Fibroblast of lung (primary cell): ENCODE measurements around the gene COL18A1. TPM values are rescaled to one million over a fixed set of nuclear protein-coding genes. Genes with fewer than 3 reads are reported as not detected.
A peak's percentile ranks its signal among the peaks of the same experiment; 100 is the strongest.

ENCODE experiments used
- DNase-seq, 2 donors: peaks; one replicate each; pipeline versions ENCODE4 v3.0.0 to v3.0.0-alpha.2; 2010; ENCODE audit warnings: low read depth in 2 of 2
- H2AFZ ChIP-seq: 2 replicates; pipeline ENCODE4 v1.5.1; 2012; ENCODE audit warnings: low read length, control low read depth, inconsistent platforms
- H3K27ac ChIP-seq: 2 replicates; pipeline ENCODE4 v1.5.1; 2011; ENCODE audit warnings: low read length, control low read depth; ENCODE audit not compliant: insufficient read depth
- H3K27me3 ChIP-seq: 2 replicates; pipeline ENCODE4 v1.5.1; 2011; ENCODE audit warnings: mild to moderate bottlenecking, low read length; ENCODE audit not compliant: control insufficient read depth, insufficient read depth
- H3K36me3 ChIP-seq: 2 replicates; pipeline ENCODE4 v1.5.1; 2011; ENCODE audit warnings: low read length; ENCODE audit not compliant: control insufficient read depth, insufficient read depth
- H3K4me1 ChIP-seq: 2 replicates; pipeline ENCODE4 v1.5.1; 2011; ENCODE audit warnings: low read length; ENCODE audit not compliant: control insufficient read depth, insufficient read depth; ENCODE audit errors: extremely low read depth
- H3K4me2 ChIP-seq: 2 replicates; pipeline ENCODE4 v1.5.1; 2011; ENCODE audit warnings: low read length, control low read depth; ENCODE audit not compliant: insufficient read depth; ENCODE audit errors: extremely low read depth
- H3K4me3 ChIP-seq, 4 experiments: fragments of 200-600 bp in 1 of 4; sonication (generic) in 1 of 4; replicated peaks in 1 of 4; 2 replicates each; pipeline ENCODE4 v1.5.1; 2011 to 2016; ENCODE audit warnings: low read length in 4 of 4, low read depth in 3 of 4, mild to moderate bottlenecking in 3 of 4, control low read depth in 2 of 4, inconsistent platforms in 1 of 4, mixed read lengths in 1 of 4; ENCODE audit not compliant: insufficient read depth in 1 of 4; ENCODE audit errors: control extremely low read depth in 1 of 4
- H3K79me2 ChIP-seq: 2 replicates; pipeline ENCODE4 v1.5.1; 2012; ENCODE audit warnings: mild to moderate bottlenecking, low read length, inconsistent platforms; ENCODE audit not compliant: control insufficient read depth, insufficient read depth
- H3K9ac ChIP-seq: 2 replicates; pipeline ENCODE4 v1.5.1; 2011; ENCODE audit warnings: mild to moderate bottlenecking, low read length, control low read depth; ENCODE audit not compliant: insufficient read depth
- H3K9me3 ChIP-seq: 2 replicates; pipeline ENCODE4 v1.5.1; 2012; ENCODE audit warnings: low read depth, low read length; ENCODE audit not compliant: control insufficient read depth, insufficient read depth
- H4K20me1 ChIP-seq: 2 replicates; pipeline ENCODE4 v1.5.1; 2011; ENCODE audit warnings: low read length; ENCODE audit not compliant: control insufficient read depth, insufficient read depth; ENCODE audit errors: extremely low read depth
- EZH2 ChIP-seq: IDR thresholded peaks from 2 replicates; pipeline ENCODE4 v1.5.1; 2012; ENCODE audit warnings: low read length, control low read depth, mild to moderate bottlenecking; ENCODE audit errors: missing control alignments
- polyA plus RNA-seq, 2 donors: library from polyadenylated mRNA; depleted of rRNA in 1 of 2; stranded (reverse) in 1 of 2; unstranded in 1 of 2; fragments of >200 nt; gene quantifications; 2 replicates each; pipeline ENCODE4 v1.2.1, GENCODE V29; 2011 to 2012; ENCODE audit warnings: missing spikeins in 1 of 2
- total RNA-seq: library from RNA; depleted of rRNA; stranded (reverse); fragments of >200 nt; gene quantifications from 2 replicates; pipeline ENCODE4 v1.2.1, GENCODE V29; 2014
- TF ChIP-seq, protein P1 (sequence below), 2 donors: IDR thresholded peaks in 1 of 2; conservative IDR thresholded peaks in 1 of 2; 1 replicate in 1 of 2; 2 replicates in 1 of 2; pipeline ENCODE4 v1.5.1; 2011 to 2012; ENCODE audit warnings: low read length in 2 of 2, control low read depth in 1 of 2, inconsistent platforms in 1 of 2, low read depth in 1 of 2, mild to moderate bottlenecking in 1 of 2

COL18A1 gene
- total and polyA plus RNA-seq, 2 donors (not counting 1 experiment from before 2014, with no cell fraction given) = 24.3 to 38.8 TPM

DNA sequence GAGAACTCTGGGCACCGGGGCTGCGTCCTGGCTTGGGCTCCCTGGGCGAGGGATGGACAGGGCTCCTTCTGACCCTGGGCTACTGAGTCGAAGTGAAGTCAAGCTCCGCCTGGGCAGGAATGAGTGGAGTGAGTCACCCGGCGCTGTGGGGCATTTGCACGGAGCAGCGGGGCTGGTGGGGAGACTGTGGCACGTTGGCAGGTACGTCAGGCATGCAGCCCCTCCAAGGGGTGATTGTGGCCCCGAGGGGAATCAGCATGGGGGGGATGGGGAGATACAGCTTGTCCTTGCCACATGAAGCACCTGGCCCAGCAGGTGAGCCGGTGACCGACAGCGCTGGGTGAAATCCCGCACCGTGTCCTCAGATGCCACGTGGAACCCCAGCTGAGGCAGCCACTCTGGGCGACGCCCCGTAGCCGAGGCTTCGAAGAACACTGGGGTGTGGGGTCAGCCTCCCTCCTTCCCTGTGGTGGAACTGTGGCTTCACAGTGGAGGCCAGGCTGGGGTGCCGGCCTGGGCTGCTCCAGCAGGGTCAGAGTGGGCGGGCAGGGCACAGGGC, 62.3 kb downstream of the COL18A1 start:
- peaks cover 17% of the 10 kb centered on the region for H3K4me1 ChIP-seq
- H2AFZ ChIP-seq = no peak overlapping the region
- no peak overlapping the region for H3K27ac ChIP-seq
- no peak overlapping the region for H3K4me2 ChIP-seq
- peak in 1 of 2 donors; percentile 49 for DNase-seq
- H3K36me3 ChIP-seq = peaks cover 4% of the 10 kb centered on the region
- H3K79me2 ChIP-seq = no peaks in the 10 kb centered on the region
- H3K4me3 ChIP-seq = no peak overlapping the region
- no peaks in the 10 kb centered on the region for H3K27me3 ChIP-seq
- TF ChIP-seq, protein P1, sequence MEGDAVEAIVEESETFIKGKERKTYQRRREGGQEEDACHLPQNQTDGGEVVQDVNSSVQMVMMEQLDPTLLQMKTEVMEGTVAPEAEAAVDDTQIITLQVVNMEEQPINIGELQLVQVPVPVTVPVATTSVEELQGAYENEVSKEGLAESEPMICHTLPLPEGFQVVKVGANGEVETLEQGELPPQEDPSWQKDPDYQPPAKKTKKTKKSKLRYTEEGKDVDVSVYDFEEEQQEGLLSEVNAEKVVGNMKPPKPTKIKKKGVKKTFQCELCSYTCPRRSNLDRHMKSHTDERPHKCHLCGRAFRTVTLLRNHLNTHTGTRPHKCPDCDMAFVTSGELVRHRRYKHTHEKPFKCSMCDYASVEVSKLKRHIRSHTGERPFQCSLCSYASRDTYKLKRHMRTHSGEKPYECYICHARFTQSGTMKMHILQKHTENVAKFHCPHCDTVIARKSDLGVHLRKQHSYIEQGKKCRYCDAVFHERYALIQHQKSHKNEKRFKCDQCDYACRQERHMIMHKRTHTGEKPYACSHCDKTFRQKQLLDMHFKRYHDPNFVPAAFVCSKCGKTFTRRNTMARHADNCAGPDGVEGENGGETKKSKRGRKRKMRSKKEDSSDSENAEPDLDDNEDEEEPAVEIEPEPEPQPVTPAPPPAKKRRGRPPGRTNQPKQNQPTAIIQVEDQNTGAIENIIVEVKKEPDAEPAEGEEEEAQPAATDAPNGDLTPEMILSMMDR (conservative IDR thresholded peaks at IDR 0.05 in 1 of 2, IDR thresholded peaks at IDR 0.05 in 1 of 2; ENCODE audit: low read depth in 1 of 2, low read length in 2 of 2) = no peak
- TF ChIP-seq EZH2 = no peak
- H4K20me1 ChIP-seq = no peaks in the 10 kb centered on the region
- H3K9me3 ChIP-seq = no peaks in the 10 kb centered on the region
- H3K9ac ChIP-seq = no peak overlapping the region

GRCh38 chr21:45468051-45468970, 63.3 kb downstream of the COL18A1 start:
- Histone ChIP-seq H3K27ac (no peak overlapping the region), H2AFZ (no peak overlapping the region), H3K36me3 (peaks cover 4% of the 10 kb centered on the region), H3K9me3 (no peaks in the 10 kb centered on the region), H3K4me2 (no peak overlapping the region), H3K4me3 (no peak overlapping the region), H3K79me2 (peaks cover 3% of the 10 kb centered on the region), H3K9ac (no peak overlapping the region), H4K20me1 (no peaks in the 10 kb centered on the region), H3K27me3 (no peaks in the 10 kb centered on the region), H3K4me1 (peaks cover 20% of the 10 kb centered on the region)
- TF ChIP-seq, protein P1 (conservative IDR thresholded peaks at IDR 0.05 in 1 of 2, IDR thresholded peaks at IDR 0.05 in 1 of 2; ENCODE audit: low read depth in 1 of 2, low read length in 2 of 2) = no peak
- TF ChIP-seq EZH2 = no peak
- no peak for DNase-seq

- no peak overlapping the region for H3K27ac ChIP-seq
- H3K27me3 ChIP-seq = no peaks in the 10 kb centered on the region
- H3K79me2 ChIP-seq = peaks cover 3% of the 10 kb centered on the region
- no peaks in the 10 kb centered on the region for H4K20me1 ChIP-seq
- no peak for DNase-seq
- H3K4me2 ChIP-seq = no peak overlapping the region
- H3K9me3 ChIP-seq = no peaks in the 10 kb centered on the region
- H2AFZ ChIP-seq = no peak overlapping the region
- H3K4me3 ChIP-seq = no peak overlapping the region
- H3K4me1 ChIP-seq = peaks cover 20% of the 10 kb centered on the region
- peaks cover 4% of the 10 kb centered on the region for H3K36me3 ChIP-seq
- no peak for TF ChIP-seq EZH2
- TF ChIP-seq, protein P1 (conservative IDR thresholded peaks at IDR 0.05 in 1 of 2, IDR thresholded peaks at IDR 0.05 in 1 of 2; ENCODE audit: low read depth in 1 of 2, low read length in 2 of 2) = no peak
- no peak overlapping the region for H3K9ac ChIP-seq
These were observed 64.0 kb downstream of the COL18A1 start for GRCh38 chr21:45468971-45469272.
